Esophagus muscularis mucosa (tissue), 4 donors: ENCODE data around the gene SLC22A16.

Experiments
- EP300 ChIP-seq: sonication (generic); formaldehyde crosslinking; IDR thresholded peaks from one replicate; pipeline ENCODE4 v1.6.1; 2017; ENCODE audit warnings: antibody characterized with exemption
- POLR2A ChIP-seq: fragments of 450-650 bp; IDR thresholded peaks from one replicate; pipeline ENCODE4 v1.6.1; 2017; ENCODE audit warnings: antibody characterized with exemption, moderate library complexity, mild to moderate bottlenecking, low read depth
- POLR2AphosphoS5 ChIP-seq, 2 donors: sonication (generic); formaldehyde crosslinking; IDR thresholded peaks; one replicate each; pipeline ENCODE4 v1.6.1; 2017; ENCODE audit warnings: antibody characterized with exemption in 2 of 2
- TF ChIP-seq, protein P1 (sequence below), 3 experiments: fragments of 200-600 bp in 2 of 3; fragments of 450-650 bp in 1 of 3; sonication (generic) in 2 of 3; IDR thresholded peaks; one replicate each; pipeline ENCODE4 v1.5.1; 2017 to 2019; ENCODE audit warnings: antibody characterized with exemption in 3 of 3, mild to moderate bottlenecking in 2 of 3, moderate library complexity in 1 of 3

DNA sequence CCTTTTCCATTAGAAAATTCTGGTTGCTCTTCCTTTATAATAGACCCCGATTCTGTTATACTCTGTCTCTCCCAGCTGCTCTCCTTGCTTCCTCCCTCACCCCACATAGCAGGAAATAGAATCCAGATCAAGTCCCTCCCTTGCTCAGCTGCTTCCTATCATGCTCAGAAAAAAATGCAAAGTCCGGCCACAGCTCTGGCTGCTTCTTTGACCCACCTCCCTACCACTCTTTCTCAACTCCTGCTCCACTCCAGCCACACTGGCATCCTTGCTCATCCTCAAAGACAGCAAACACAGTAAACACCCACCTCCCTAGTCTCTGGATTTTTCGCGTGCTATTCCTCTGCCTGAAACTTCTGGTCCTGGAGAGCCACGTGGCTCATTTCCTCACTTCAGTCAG is 9.1 kb upstream of the SLC22A16 start:
- TF ChIP-seq, protein P1, sequence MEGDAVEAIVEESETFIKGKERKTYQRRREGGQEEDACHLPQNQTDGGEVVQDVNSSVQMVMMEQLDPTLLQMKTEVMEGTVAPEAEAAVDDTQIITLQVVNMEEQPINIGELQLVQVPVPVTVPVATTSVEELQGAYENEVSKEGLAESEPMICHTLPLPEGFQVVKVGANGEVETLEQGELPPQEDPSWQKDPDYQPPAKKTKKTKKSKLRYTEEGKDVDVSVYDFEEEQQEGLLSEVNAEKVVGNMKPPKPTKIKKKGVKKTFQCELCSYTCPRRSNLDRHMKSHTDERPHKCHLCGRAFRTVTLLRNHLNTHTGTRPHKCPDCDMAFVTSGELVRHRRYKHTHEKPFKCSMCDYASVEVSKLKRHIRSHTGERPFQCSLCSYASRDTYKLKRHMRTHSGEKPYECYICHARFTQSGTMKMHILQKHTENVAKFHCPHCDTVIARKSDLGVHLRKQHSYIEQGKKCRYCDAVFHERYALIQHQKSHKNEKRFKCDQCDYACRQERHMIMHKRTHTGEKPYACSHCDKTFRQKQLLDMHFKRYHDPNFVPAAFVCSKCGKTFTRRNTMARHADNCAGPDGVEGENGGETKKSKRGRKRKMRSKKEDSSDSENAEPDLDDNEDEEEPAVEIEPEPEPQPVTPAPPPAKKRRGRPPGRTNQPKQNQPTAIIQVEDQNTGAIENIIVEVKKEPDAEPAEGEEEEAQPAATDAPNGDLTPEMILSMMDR (IDR thresholded peaks at IDR 0.05) = no peak
- no peak for TF ChIP-seq POLR2A
- TF ChIP-seq POLR2AphosphoS5 (IDR thresholded peaks at IDR 0.05) = no peak
- TF ChIP-seq EP300 = no peak
